ENCODE measurements around the gene KRT78. TPM values are rescaled to one million over a fixed set of nuclear protein-coding genes. Genes with fewer than 3 reads are reported as not detected.

Gene KRT78
- total and polyA plus RNA-seq, 2 of the 13 experiments (the other 11 are each of a cell fraction or from before 2014, with no cell fraction given), result not detected

DNA sequence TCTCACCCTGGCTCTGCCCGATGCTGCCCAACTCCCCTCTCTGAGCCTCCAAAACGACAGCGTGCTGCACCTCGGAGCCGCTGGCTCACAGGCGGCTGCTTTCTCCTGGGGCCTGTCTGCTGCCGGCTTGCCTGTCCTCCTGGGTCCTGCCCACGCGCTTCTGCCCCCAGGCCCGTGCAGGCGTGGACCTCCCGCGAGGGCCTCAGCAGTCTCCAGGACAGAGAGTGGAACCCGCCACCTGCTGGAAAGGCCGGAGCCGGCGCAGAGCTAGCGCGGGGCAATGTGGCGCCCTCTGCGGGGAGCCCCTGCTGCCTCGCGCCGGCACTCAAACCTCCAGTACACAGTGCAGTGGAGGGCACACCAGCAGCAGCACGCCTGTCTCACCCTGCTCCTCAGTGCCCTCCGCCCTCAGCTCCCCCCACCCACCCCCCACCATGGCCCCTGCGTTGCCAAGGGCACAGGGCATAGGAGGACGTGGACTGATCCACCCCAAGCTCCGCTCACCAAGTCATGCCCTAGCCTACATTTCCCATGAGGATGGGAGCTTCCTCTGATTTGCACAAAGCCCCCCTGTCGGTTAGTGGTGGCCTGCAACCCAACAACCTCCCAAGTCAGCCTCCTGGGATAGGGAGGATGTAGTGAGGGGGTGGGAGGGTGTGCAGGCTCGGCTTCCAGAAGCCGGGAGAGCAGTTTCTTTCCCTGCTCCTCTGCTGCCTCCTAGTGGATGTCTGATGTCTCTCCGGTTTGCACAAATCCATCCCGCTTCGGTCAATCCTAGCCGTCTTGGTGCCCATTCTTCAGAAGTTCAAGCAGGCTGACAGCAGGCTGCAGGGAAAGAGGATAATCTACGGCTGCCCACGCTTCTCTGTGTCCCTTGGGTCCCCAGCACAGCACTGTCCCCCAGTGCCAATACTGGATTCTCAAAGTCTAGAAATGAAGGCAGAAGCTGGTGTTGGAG lies 30.9 kb upstream of the KRT78 start (continued):
- TF ChIP-seq, protein P1, sequence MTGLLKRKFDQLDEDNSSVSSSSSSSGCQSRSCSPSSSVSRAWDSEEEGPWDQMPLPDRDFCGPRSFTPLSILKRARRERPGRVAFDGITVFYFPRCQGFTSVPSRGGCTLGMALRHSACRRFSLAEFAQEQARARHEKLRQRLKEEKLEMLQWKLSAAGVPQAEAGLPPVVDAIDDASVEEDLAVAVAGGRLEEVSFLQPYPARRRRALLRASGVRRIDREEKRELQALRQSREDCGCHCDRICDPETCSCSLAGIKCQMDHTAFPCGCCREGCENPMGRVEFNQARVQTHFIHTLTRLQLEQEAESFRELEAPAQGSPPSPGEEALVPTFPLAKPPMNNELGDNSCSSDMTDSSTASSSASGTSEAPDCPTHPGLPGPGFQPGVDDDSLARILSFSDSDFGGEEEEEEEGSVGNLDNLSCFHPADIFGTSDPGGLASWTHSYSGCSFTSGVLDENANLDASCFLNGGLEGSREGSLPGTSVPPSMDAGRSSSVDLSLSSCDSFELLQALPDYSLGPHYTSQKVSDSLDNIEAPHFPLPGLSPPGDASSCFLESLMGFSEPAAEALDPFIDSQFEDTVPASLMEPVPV (CRISPR knock-in tag; IDR thresholded peaks at IDR 0.05), result peak; percentile 48; the same call in 1 of the 2 replicates
- TF ChIP-seq, protein P2, sequence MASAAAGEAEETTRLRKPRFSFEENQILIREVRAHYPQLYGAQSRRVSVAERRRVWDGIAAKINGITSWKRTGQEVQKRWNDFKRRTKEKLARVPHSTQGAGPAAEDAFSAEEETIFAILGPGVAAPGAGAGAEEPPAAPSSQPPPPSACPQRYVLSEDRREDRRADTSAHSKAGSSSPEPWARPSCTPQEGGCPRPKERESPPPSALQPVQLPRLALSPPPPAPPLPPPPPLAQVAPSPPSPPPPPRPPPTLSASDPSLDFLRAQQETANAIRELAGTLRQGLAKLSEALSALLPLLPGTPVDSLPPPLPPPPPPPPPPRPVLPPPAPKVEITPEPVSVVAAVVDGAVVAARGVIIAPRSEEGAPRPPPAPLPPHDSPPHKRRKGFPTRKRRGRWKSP (CRISPR knock-in tag; IDR thresholded peaks at IDR 0.05), result peak; percentile 90; the same call in 1 of the 2 replicates
- TF ChIP-seq, protein P3, sequence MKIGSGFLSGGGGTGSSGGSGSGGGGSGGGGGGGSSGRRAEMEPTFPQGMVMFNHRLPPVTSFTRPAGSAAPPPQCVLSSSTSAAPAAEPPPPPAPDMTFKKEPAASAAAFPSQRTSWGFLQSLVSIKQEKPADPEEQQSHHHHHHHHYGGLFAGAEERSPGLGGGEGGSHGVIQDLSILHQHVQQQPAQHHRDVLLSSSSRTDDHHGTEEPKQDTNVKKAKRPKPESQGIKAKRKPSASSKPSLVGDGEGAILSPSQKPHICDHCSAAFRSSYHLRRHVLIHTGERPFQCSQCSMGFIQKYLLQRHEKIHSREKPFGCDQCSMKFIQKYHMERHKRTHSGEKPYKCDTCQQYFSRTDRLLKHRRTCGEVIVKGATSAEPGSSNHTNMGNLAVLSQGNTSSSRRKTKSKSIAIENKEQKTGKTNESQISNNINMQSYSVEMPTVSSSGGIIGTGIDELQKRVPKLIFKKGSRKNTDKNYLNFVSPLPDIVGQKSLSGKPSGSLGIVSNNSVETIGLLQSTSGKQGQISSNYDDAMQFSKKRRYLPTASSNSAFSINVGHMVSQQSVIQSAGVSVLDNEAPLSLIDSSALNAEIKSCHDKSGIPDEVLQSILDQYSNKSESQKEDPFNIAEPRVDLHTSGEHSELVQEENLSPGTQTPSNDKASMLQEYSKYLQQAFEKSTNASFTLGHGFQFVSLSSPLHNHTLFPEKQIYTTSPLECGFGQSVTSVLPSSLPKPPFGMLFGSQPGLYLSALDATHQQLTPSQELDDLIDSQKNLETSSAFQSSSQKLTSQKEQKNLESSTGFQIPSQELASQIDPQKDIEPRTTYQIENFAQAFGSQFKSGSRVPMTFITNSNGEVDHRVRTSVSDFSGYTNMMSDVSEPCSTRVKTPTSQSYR (CRISPR knock-in tag; IDR thresholded peaks at IDR 0.05; ENCODE audit: borderline replicate concordance), result no peak; the same call in 1 of the 2 replicates
- TF ChIP-seq, protein P4, sequence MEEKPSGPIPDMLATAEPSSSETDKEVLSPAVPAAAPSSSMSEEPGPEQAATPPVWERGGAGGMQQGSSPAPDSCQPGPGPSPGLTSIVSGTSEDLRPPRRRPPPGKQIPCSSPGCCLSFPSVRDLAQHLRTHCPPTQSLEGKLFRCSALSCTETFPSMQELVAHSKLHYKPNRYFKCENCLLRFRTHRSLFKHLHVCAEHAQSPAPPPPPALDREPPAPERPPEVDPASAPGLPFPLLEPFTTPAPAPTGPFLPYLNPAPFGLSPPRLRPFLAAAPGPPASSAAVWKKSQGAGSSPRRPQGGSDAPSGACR (CRISPR knock-in tag; IDR thresholded peaks at IDR 0.05), result no peak
- 0 out of 2 replicates have a peak, but pooled peaks have one; percentile 7 for TF ChIP-seq ZNF709 (CRISPR knock-in tag; IDR thresholded peaks at IDR 0.05)
- peak; percentile 63 for TF ChIP-seq PHF8 (CRISPR knock-in tag; IDR thresholded peaks at IDR 0.05)
- no peak for TF ChIP-seq KDM5A (IDR thresholded peaks at IDR 0.05; ENCODE audit: borderline replicate concordance, low read length)
- no peak for TF ChIP-seq KLF13 (CRISPR knock-in tag; IDR thresholded peaks at IDR 0.05)
- TF ChIP-seq, protein P5, sequence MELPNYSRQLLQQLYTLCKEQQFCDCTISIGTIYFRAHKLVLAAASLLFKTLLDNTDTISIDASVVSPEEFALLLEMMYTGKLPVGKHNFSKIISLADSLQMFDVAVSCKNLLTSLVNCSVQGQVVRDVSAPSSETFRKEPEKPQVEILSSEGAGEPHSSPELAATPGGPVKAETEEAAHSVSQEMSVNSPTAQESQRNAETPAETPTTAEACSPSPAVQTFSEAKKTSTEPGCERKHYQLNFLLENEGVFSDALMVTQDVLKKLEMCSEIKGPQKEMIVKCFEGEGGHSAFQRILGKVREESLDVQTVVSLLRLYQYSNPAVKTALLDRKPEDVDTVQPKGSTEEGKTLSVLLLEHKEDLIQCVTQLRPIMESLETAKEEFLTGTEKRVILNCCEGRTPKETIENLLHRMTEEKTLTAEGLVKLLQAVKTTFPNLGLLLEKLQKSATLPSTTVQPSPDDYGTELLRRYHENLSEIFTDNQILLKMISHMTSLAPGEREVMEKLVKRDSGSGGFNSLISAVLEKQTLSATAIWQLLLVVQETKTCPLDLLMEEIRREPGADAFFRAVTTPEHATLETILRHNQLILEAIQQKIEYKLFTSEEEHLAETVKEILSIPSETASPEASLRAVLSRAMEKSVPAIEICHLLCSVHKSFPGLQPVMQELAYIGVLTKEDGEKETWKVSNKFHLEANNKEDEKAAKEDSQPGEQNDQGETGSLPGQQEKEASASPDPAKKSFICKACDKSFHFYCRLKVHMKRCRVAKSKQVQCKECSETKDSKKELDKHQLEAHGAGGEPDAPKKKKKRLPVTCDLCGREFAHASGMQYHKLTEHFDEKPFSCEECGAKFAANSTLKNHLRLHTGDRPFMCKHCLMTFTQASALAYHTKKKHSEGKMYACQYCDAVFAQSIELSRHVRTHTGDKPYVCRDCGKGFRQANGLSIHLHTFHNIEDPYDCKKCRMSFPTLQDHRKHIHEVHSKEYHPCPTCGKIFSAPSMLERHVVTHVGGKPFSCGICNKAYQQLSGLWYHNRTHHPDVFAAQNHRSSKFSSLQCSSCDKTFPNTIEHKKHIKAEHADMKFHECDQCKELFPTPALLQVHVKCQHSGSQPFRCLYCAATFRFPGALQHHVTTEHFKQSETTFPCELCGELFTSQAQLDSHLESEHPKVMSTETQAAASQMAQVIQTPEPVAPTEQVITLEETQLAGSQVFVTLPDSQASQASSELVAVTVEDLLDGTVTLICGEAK (IDR thresholded peaks at IDR 0.05), result no peak
- TF ChIP-seq, protein P5 (CRISPR knock-in tag; IDR thresholded peaks at IDR 0.05), result peak; percentile 69; the same call in 1 of the 2 replicates
- no peak for TF ChIP-seq SAP130 (CRISPR knock-in tag; IDR thresholded peaks at IDR 0.05; ENCODE audit: low read depth)
